Measurements from ENCODE around the gene CORIN. TPM values are rescaled to one million over a fixed set of nuclear protein-coding genes. Genes with fewer than 3 reads are reported as not detected.

CORIN gene
- total and polyA plus RNA-seq, 9 donors = 0.20 to 7.9 (median 0.80) TPM; not detected in 1

DNA sequence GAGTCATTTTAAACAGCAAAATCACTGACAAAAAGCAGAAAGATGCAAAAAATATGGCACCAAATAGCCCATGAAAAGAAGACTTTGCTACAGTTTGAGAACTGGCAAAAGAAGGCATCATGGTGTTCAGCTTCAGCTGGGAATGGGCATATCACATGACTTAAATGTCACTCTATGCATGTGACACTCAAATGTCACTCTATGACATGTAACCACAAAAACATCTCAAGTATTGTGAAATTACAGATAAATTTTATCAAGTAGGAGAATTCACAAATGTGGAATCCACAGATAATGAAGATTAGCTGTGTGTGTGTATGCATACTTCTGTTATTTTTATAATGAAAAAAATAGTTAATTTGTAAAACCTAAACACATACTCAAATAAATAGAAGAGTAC, 270.9 kb downstream of the CORIN start:
- no peak overlapping the region for H3K27ac ChIP-seq
- H3K27me3 ChIP-seq = no peaks in the 10 kb centered on the region
- no peaks in the 10 kb centered on the region for H3K9me3 ChIP-seq
- TF ChIP-seq POLR2A (IDR thresholded peaks at IDR 0.05) = no peak
- no peak for TF ChIP-seq EP300 (IDR thresholded peaks at IDR 0.05)
- no peak for TF ChIP-seq CTCF (IDR thresholded peaks at IDR 0.05)
- no peak overlapping the region for H3K4me3 ChIP-seq
- H3K4me1 ChIP-seq (ENCODE audit: insufficient read depth) = no peaks in the 10 kb centered on the region
- no peak for DNase-seq
- H3K36me3 ChIP-seq = no peaks in the 10 kb centered on the region
- intact Hi-C loops (cut with DNase I) = no loop called here

GRCh38 chr4:47566566-47566965, 271.3 kb downstream of the CORIN start:
- no peaks in the 10 kb centered on the region for H3K9me3 ChIP-seq
- H3K4me1 ChIP-seq (ENCODE audit: insufficient read depth) = no peaks in the 10 kb centered on the region
- no peak for DNase-seq
- H3K4me3 ChIP-seq = no peak overlapping the region
- no peak for TF ChIP-seq POLR2A (IDR thresholded peaks at IDR 0.05)
- TF ChIP-seq EP300 (IDR thresholded peaks at IDR 0.05) = no peak
- TF ChIP-seq CTCF (IDR thresholded peaks at IDR 0.05) = no peak
- no peak overlapping the region for H3K27ac ChIP-seq
- no peaks in the 10 kb centered on the region for H3K36me3 ChIP-seq
- H3K27me3 ChIP-seq = no peaks in the 10 kb centered on the region
- intact Hi-C loops (cut with DNase I) = no loop called here
- WGBS, 3 donors = 71 to 85% (median 85%) methylated on average over 2 of the region's 2 CpGs

- intact Hi-C loops (cut with DNase I) = no loop called here
- no peaks in the 10 kb centered on the region for H3K9me3 ChIP-seq
- DNase-seq = no peak
- no peaks in the 10 kb centered on the region for H3K27me3 ChIP-seq
- H3K27ac ChIP-seq = no peak overlapping the region
- WGBS, 3 donors = 69 to 72% (median 71%) methylated on average over 3 of the region's 3 CpGs
- no peaks in the 10 kb centered on the region for H3K4me1 ChIP-seq (ENCODE audit: insufficient read depth)
- no peak overlapping the region for H3K4me3 ChIP-seq
- TF ChIP-seq CTCF (IDR thresholded peaks at IDR 0.05) (no peak), POLR2A (IDR thresholded peaks at IDR 0.05) (no peak), EP300 (IDR thresholded peaks at IDR 0.05) (no peak)
- H3K36me3 ChIP-seq = no peaks in the 10 kb centered on the region
Measured at GRCh38 chr4:47562297-47562696, 275.6 kb downstream of the CORIN start.

- no peak for TF ChIP-seq POLR2A (IDR thresholded peaks at IDR 0.05)
- TF ChIP-seq CTCF (IDR thresholded peaks at IDR 0.05) = no peak
- TF ChIP-seq EP300 (IDR thresholded peaks at IDR 0.05) = no peak
- Histone ChIP-seq H3K4me1 (ENCODE audit: insufficient read depth) (no peaks in the 10 kb centered on the region), H3K27me3 (no peaks in the 10 kb centered on the region), H3K4me3 (no peak overlapping the region), H3K9me3 (no peaks in the 10 kb centered on the region), H3K27ac (no peak overlapping the region), H3K36me3 (no peaks in the 10 kb centered on the region)
- intact Hi-C loops (cut with DNase I) = no loop called here
- no peak for DNase-seq
- WGBS, 3 donors = 22 to 84% (median 33%) methylated on average over 1 of the region's 1 CpG
Measured at GRCh38 chr4:47561331-47561730, 276.5 kb downstream of the CORIN start.

GRCh38 chr4:47560682-47561081, 277.2 kb downstream of the CORIN start:
- intact Hi-C loops (cut with DNase I) = no loop called here
- H3K4me3 ChIP-seq = no peak overlapping the region
- H3K4me1 ChIP-seq (ENCODE audit: insufficient read depth) = no peaks in the 10 kb centered on the region
- H3K27ac ChIP-seq = no peak overlapping the region
- WGBS, 3 donors = 87 to 95% (median 94%) methylated on average over 1 of the region's 1 CpG
- no peaks in the 10 kb centered on the region for H3K36me3 ChIP-seq
- DNase-seq = no peak
- no peaks in the 10 kb centered on the region for H3K9me3 ChIP-seq
- H3K27me3 ChIP-seq = no peaks in the 10 kb centered on the region
- TF ChIP-seq POLR2A (IDR thresholded peaks at IDR 0.05) (no peak), CTCF (IDR thresholded peaks at IDR 0.05) (no peak), EP300 (IDR thresholded peaks at IDR 0.05) (no peak)
